HTR-8/SVneo (cell line): ENCODE results near the gene ABR.

ENCODE experiments used
- DNase-seq: peaks from one replicate; pipeline ENCODE4 v3.0.0; 2011; ENCODE audit warnings: low spot score, mixed read lengths; ENCODE audit not compliant: insufficient read length
- FAIRE-seq: peaks from 2 replicates; lab custom pipeline; 2011; peaks lifted over from hg19 to GRCh38; lab: Jason Lieb, UNC

The ABR gene

DNA sequence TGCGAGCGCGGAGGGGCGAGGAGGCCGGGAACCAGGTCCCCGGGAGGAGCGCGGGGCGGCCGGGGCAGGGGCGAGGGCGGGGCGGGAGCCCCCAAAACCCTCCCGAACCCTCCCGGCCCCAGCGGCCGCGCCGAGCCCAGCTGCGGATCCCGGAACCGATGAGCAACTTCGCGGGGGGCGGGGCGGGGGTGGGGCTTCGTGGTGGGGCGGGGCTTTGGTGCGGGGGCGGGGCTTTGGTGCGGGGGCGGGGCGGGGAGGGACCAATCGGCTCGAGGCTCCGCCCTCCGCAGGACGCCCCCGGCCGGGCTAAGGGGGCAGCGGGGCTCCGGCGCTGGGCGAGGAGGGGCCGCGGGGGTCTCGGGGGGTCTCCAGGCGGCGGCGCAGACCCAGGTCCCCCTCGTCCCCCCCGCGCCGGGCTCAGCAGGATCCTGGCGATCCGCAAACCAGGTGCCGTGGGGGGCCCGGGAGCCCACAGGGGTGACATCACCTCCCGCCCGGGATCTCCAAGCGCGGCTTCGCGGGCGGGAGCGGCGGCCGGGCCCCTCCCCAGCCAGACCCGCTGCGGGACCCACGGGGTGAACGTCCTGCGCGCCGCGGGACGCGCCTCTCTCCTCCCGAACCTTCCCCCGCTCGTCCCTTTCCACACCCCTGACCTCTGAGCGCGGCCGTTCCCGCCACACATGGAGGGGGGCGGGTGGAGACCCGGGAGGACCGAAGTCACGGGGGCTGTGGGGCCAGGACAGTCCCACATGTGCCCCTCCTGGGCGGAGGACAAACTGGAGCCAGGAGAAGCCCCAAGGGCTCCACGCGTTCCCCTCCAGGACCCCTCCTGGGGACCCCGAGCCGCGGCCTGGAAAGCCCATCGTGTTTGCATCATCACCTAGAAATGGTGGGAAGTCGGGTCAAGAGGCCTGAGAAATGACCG lies at the start of gene ABR:
TSS of gene ABR (minus strand) at position 164 of the 925 bp plus-strand sequence. CDS start 254 bp downstream, outside the sequence.
- FAIRE-seq (no peak), DNase-seq (peak; percentile 59)

DNA sequence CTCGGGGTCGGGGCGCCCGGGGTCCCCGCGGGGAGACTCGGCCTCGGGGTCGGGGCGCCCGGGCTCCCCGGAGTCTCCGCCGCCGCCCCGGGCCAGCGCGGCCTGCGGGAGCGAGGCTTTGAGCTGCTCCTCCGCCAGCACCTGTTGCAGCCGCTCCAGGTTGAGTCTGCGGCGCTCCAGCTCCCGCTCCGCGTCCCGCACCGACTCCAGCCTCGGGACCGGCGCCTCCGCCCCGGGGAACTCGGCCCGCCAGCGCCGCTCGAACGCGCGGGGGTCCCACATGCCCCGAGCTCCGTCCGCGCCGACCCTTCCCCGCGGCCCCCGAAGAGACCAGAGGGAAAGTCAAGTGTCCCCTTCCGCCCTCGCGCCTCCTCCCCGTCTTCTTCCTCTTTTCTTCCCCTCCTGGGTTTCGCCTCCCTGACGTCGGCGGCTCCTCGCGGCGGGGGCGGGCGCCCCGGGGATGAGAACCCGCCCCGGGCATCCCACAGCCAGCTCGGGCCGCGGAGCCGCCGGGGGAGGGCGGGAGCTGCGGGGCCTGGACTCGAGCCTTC lies 49.6 kb upstream of the ABR start:
- DNase-seq (peak; percentile 54), FAIRE-seq (no peak)

DNA sequence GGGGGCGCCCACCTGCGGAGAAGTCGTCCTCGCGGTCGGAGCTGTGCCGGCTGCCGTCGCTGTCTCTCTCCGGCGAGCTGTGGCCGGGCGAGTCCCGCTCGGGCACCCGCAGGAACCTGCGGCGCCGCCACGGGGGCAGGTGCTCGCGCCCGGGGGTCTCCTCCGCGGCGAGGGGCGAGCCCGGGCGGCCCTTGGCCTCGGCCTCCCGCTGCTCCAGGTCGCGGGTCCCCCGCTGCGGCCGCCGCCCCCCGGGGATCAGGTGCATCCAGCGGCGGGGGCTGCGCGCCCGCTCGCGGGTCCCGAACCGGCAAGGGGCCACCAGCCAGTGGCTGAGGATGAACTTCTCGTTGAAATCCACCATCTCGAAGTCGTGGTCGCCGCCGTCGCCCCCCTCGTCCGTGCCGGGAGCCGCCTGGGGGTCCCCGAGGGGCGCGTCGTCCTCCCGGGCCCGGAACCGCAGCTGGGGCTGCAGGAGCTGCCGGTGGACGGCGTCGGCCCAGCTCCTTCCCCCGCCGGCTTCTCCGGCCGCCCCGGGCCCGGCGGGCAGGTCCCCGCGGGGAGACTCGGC lies 49.1 kb upstream of the ABR start:
- FAIRE-seq (no peak), DNase-seq (no peak)

DNA sequence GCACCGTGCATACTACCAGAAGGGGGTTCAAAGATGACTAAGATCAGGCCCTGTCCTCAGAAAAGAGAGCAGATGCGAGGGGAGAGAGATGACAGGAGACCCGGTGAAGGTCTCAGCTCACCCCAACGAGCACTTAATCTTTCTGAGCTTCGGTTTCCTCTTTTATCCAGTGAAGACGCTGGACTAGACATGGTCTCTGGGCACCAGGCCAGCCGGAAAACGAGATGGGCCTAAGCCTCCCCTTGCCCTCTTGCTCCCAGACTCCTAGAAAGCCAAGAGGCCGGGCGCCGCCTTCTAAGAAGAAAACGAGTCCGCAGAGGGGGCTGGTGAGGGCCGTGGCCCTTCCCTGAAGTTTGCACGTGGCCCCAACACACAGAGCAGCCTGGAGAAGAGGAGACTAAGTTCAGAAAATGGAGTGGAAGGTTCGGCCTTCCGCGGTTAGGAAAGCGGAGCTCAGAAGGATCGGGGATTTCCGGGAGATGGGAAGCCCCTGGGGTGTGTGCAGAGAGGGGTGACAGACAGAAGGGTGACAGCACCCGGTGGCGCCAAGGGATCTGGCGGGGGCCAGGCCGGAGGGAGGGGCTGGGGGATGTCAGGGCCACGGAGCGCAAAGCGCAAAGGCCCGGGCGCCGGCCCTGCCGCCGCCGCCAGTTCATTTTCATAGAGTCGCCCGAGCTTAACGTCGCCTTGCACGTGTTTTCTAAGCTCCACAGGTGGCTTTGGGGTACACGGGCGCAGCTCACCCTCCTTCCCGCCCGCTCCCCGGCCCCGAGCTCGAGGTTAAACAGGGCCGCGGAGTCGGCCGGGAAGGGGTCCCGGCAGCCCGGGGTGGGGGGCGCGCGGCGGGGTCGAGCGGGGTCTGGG lies 48.4 kb upstream of the ABR start:
- DNase-seq, result no peak
- FAIRE-seq, result no peak

DNA sequence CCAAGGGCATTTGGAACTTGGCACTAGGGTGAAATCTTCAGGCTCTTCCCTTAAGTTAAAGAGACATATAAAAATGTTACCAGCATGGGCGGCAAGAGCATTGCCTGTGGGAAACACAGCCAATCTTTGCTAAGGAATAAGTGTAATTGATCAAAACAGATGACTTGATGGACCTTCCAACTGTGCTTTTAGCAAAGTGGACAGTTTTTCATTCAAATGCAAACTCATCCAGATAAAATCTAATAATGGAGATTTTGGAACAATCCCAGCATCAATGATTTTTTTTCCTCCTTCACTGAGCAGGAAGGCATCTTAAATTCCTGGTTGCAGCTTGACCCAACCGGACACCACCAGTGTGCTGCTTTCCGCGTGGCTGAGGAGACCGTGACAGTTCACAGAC lies 47.6 kb upstream of the ABR start:
- no peak for FAIRE-seq
- no peak for DNase-seq

DNA sequence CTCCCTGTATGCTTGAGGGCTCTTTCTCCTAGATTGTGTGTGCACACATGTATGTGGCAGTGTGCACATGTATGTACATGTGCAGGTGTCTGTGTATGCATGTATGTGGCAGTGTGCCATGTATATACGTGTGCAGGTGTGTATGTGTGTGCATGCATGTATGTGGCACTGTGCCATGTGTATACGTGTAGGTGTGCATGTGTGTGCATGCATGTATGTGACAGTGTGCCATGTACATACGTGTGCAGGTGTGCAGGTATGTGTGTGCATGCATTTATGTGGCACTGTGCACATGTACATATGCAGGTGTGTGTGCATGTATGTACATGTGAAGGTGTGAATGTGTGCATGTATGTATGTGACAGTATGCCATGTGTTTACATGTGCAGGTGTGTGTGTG lies 46.5 kb upstream of the ABR start:
- FAIRE-seq (peak; percentile 98), DNase-seq (no peak)

DNA sequence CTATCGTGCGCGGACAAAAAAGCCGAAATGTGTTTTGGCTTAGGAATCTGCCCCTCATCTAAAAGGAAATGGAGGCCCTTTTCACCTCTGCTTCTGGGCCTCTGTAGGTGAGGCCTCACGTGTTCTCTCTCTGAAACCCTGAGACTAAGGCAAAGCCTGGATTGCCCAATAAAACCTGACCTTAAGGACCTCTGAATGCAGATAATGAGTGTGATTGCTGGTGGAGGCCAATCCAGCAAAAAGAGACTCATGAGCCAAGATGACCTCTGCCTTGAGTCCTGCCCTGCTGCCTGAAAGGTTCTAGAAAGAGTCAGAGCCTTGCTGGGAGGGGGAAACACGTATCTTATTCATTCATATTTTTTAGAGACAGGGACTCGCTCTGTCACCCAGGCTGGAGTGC lies 44.5 kb upstream of the ABR start:
- no peak for FAIRE-seq
- DNase-seq, result no peak

DNA sequence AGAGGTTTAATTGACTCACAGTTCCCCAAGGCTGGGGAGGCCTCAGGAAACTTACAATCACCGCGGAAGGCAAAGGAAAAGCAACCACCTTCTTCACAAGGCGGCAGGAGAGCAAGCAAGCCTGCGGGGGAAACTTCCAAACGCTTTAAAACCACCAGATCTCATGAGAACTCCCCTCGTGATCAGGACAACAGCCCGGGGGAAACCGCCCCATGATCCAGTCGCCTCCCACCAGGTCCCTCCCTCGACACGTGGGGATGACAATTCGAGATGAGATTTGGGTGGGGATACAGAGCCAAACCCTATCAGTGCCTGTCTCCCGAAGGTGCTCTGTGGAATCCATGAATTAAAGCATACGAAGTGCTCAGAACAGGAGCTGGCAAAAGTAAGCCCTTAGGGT lies 43.9 kb upstream of the ABR start:
- no peak for DNase-seq
- no peak for FAIRE-seq

DNA sequence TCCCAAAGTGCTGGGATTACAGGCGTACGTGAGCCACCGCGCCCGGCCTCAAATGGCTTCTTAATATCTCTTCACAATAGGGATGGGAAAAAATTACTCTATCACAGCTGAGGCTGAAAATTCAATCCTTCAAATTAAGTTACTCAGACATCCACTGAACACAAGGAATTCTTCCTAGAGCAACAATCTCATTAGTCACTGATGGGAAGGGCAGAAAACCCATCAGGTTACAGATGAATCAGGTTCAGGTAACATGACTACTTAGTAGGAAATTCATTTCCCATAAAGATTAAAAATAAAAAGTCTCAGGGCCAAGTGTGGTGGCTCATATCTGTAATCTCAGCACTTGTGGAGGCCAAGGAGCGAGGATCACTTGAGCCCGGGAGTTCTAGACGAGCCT lies 42.5 kb upstream of the ABR start:
- DNase-seq (no peak), FAIRE-seq (no peak)

DNA sequence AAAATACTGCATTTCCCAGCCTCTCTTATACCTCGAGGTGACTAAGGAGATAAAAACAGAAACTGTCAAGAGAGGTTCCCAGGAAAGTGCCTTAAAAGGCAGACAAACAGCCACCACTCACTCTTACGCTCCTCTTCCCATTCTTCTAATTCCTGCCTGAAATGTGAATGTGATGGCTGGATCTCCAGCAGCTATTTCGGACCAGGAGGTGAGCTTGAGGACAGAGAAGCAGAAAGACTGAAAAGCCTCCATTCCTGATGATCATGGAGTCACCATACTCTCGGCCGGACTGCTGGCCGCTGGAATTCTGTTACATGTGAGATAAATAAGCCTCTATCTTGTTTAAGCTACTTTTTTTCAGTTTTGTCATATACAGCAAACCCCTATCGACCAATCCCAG lies 41.4 kb upstream of the ABR start:
- no peak for FAIRE-seq
- no peak for DNase-seq

DNA sequence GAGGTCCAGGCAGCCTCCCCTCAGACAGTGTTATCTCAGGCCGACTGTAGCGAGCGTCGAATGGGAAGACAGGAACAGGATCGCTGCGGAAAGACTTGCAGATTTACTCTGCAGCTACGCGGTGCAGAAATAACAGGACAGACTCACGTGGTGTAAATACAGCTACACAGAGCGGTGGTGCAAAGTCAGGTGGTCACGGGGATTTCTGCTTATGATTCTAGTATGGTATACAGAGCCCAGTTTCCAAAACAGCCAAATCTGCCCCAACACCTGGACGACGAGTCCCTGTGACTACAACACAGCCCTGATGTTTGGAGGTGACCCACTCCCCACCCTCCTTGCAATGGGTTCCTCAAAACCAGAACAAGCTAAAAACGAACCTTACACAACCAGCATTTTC lies 40.6 kb upstream of the ABR start:
- FAIRE-seq (no peak), DNase-seq (no peak)

DNA sequence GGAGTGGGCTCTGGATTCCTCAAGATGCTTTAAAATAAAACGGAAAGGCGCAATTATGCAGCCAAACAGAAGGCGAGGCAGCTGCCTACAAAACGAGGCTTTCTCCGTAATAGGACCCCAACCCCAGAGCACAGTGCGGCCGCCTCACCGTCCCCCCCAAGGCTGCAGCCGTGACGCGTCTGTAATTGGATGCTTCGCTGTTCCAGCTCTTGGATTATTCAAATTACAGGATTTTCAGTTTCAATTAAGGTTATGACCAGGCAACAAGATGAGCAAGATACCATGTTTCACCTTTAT lies 37.3 kb upstream of the ABR start:
- DNase-seq, result no peak
- FAIRE-seq, result no peak

DNA sequence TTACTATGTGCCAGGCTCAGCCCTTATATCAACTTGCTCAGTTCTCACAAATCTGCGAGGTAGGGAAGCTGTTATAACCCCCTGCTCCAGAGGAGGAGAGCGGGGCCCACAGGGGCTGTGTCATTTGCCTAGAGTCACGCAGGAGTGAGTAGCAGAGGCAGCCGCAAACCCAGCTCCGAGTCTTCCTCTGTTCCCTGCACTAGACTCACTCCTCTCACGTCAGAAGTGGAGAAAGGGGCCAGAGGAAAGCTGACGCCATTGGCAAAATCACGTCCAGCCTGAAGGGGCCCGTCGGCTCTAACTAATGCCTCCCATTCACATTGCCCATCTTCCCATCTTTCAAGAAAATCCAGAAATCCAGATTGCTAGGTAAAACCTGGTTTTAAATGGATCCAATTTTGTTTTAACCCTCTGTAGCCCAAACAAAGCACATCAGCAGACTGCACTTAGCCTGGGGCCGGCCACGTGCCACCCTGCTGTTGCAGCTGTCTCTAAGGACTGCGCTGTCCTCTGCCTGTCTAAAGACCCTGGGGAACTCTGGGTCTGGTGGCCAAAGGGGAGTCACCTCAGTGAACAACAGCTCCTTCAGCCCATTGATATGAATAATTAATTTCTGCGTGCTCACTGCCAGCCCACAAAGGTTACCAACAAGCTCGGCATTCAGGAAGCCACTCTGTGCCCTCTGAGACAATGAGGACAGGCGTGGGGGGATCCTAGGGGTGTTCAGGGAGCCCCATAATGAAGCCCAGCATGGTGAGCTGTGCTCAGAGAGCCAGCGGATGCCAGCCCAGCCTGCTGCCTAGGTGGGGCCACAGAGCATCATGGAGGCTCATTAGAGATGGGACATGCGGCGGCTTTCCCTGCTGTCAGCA lies 36.7 kb upstream of the ABR start:
- FAIRE-seq, result no peak
- no peak for DNase-seq

DNA sequence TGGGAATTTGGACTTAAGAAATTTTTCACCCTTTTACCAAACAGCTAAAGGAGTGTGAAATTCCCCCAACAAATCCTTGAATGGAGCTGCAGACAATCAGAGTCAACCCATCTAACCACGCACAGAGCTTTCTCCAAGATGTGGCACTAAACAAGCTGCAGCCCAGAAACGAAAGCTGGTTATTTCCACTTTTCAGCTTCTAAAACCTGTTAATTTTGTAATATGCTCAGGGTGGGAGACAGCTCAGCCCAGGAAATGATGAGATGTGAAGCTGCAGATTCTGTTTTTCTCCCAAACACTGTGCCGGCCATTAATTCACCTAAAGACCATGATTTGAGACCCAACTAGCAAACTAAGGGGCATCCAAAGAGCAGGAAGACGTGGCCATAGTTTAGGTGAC lies 33.2 kb upstream of the ABR start:
- FAIRE-seq (no peak), DNase-seq (no peak)

DNA sequence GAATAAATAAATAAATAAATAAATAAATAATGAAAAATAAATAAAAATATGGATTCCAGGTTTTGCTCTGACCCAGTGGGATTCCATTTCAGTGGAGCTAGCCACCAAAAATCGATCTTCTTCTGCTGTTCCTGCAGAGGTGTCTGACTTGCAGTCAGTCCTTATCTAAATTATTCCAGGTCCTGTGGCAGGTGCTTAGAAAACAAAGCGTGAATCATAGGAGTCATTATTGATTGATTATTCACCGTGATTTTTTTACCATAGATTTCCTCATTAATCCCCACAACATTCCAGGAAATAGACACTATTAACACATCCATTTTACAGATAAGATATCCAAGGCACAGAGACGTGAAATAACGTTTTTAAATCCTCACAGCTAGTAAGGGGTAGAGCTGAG lies 31.5 kb upstream of the ABR start:
- DNase-seq (no peak), FAIRE-seq (no peak)

DNA sequence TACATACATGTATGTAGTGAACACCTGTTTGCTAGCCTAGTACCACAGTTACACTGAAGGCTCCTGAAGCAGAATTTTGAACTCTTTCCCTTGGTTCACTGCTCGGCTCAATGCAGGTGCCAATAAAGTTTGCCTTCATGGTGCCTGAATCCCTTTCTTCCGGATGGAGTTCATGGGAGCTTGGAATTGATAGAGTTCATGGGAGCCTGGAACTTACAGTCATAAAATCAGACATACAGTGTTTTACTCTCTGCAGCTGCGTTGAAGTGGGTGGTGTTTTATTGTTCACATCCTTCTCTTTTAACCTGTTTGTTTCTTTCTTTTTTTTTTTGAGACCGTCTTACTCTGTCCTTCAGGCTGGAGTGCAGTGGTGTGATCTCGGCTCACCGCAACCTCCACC lies 29.2 kb upstream of the ABR start:
- FAIRE-seq (no peak), DNase-seq (no peak)

DNA sequence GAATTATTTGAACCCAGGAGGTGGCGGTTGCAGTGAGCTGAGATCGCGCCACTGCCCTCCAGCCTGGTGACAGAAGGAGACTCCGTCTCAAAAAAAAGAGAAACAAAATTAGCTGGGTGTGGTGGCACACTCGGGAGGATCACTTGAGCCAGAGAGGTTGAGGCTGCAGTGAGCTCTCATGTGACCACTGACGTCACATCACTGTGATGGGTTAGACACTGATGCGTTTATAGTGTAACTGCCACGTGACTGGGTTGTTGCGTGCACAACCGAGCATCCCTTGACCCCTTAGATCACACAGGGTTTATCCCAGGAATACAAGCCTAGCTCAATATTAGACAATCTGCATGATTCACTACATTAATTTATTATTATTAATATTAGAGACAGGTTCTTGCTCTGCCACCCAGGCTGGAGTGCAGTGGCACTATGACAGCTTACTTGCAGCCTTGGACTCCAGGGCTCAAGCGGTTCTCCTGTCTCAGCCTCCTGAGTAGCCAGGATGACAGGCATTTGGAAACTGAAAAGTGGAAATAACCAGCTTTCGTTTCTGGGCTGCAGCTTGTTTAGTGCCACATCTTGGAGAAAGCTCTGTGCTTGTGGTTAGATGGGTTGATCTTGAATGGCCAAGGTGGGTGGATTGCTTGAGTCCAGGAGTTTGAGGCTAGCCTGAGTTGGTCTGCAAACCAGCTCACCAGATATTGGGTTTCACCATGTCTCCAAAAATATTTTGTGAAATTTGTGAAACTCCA lies 26.4 kb upstream of the ABR start:
- no peak for FAIRE-seq
- DNase-seq, result no peak

DNA sequence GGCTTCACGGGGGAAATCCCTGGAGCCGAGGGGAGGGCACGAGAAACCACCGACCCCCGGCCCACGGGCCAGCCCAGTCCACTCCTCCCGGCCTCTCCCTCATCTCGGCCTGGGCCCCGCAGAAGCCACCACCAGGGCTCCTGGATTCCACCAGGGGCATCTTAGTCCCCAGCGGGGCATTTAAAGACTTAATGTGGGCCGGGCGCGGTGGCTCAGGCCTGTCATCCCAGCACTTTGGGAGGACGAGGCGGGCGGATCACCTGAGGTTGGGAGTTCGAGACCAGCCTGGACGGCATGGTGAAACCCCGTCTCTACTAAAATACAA lies 24.1 kb upstream of the ABR start:
- FAIRE-seq (no peak), DNase-seq (no peak)
